H9 (cell line): ENCODE measurements around the gene SLC27A1. TPM values are rescaled to one million over a fixed set of nuclear protein-coding genes. Genes with fewer than 3 reads are reported as not detected.

Source experiments
- DNase-seq: peaks from one replicate; pipeline ENCODE4 v3.0.0-alpha.2; 2017
- H2AFZ ChIP-seq: one replicate; pipeline ENCODE4 v1.6.1; 2013; ENCODE audit warnings: mild to moderate bottlenecking, low read length, control low read depth, moderate library complexity
- H2AK5ac ChIP-seq: 2 replicates; pipeline ENCODE4 v1.6.1; 2013; ENCODE audit warnings: low read length, control low read depth, mixed read lengths; ENCODE audit not compliant: insufficient read length
- H2BK120ac ChIP-seq: one replicate; pipeline ENCODE4 v1.6.1; 2013; ENCODE audit warnings: low read depth, mild to moderate bottlenecking, low read length, control low read depth, inconsistent platforms; ENCODE audit not compliant: poor library complexity, severe bottlenecking
- H2BK12ac ChIP-seq: 2 replicates; pipeline ENCODE4 v1.6.1; 2013; ENCODE audit warnings: low read length, control low read depth, mixed read lengths, low read depth; ENCODE audit not compliant: insufficient read length
- H2BK15ac ChIP-seq: 2 replicates; pipeline ENCODE4 v1.6.1; 2013; ENCODE audit warnings: low read depth, low read length, control low read depth
- H2BK20ac ChIP-seq: one replicate; pipeline ENCODE4 v1.6.1; 2013; ENCODE audit warnings: low read depth, mild to moderate bottlenecking, low read length, control low read depth, inconsistent platforms; ENCODE audit not compliant: poor library complexity, severe bottlenecking
- H2BK5ac ChIP-seq: 2 replicates; pipeline ENCODE4 v1.6.1; 2013; ENCODE audit warnings: low read length, control low read depth, mixed read lengths; ENCODE audit not compliant: insufficient read length
- H3K14ac ChIP-seq: 2 replicates; pipeline ENCODE4 v1.6.1; 2013; ENCODE audit warnings: low read length, control low read depth; ENCODE audit not compliant: insufficient read depth
- H3K18ac ChIP-seq: 2 replicates; pipeline ENCODE4 v1.6.1; 2013; ENCODE audit warnings: low read depth, mild to moderate bottlenecking, mixed read lengths, low read length, control low read depth; ENCODE audit not compliant: insufficient read length
- H3K23ac ChIP-seq: 2 replicates; pipeline ENCODE4 v1.6.1; 2013; ENCODE audit warnings: low read length, control low read depth, mixed read lengths, low read depth; ENCODE audit not compliant: insufficient read length
- H3K23me2 ChIP-seq: 2 replicates; pipeline ENCODE4 v1.6.1; 2013; ENCODE audit warnings: low read depth, mild to moderate bottlenecking, mixed read lengths, low read length, control low read depth; ENCODE audit not compliant: insufficient read length, poor library complexity, severe bottlenecking
- H3K27ac ChIP-seq: 2 replicates; pipeline ENCODE4 v1.5.1; 2013; ENCODE audit warnings: low read length, control low read depth, mixed read lengths, low read depth; ENCODE audit not compliant: insufficient read length
- H3K27me3 ChIP-seq: 2 replicates; pipeline ENCODE4 v1.6.1; 2013; ENCODE audit warnings: low read length, control low read depth, inconsistent platforms; ENCODE audit not compliant: insufficient read depth
- H3K4ac ChIP-seq: 2 replicates; pipeline ENCODE4 v1.6.1; 2013; ENCODE audit warnings: low read depth, mild to moderate bottlenecking, control low read depth, inconsistent platforms, low read length, moderate library complexity
- H3K4me1 ChIP-seq: 2 replicates; pipeline ENCODE4 v1.6.1; 2013; ENCODE audit warnings: low read length, control low read depth, inconsistent platforms; ENCODE audit not compliant: insufficient read depth
- H3K4me2 ChIP-seq: 2 replicates; pipeline ENCODE4 v1.6.1; 2013; ENCODE audit warnings: low read length, control low read depth, mixed read lengths; ENCODE audit not compliant: insufficient read length, insufficient read depth
- H3K56ac ChIP-seq: 2 replicates; pipeline ENCODE4 v1.6.1; 2013; ENCODE audit warnings: low read depth, mild to moderate bottlenecking, mixed read lengths, low read length, control low read depth; ENCODE audit not compliant: insufficient read length
- H3K79me1 ChIP-seq: 2 replicates; pipeline ENCODE4 v1.6.1; 2013; ENCODE audit warnings: low read depth, mild to moderate bottlenecking, moderate library complexity, low read length, control low read depth, inconsistent platforms; ENCODE audit not compliant: insufficient read depth, poor library complexity, severe bottlenecking
- H3K79me2 ChIP-seq: 2 replicates; pipeline ENCODE4 v1.6.1; 2013; ENCODE audit warnings: low read length, control low read depth, inconsistent platforms; ENCODE audit not compliant: insufficient read depth
- H3K9ac ChIP-seq: 2 replicates; pipeline ENCODE4 v1.6.1; 2013; ENCODE audit warnings: low read length, control low read depth, mixed read lengths; ENCODE audit not compliant: insufficient read length; ENCODE audit errors: extremely low read depth
- H3K9me3 ChIP-seq: one replicate; pipeline ENCODE4 v1.6.1; 2013; ENCODE audit warnings: low read depth, low read length, inconsistent platforms; ENCODE audit not compliant: control insufficient read depth
- H3T11ph ChIP-seq: one replicate; pipeline ENCODE4 v1.6.1; 2013; ENCODE audit warnings: mild to moderate bottlenecking, low read length, control low read depth, inconsistent platforms
- H4K20me1 ChIP-seq: one replicate; pipeline ENCODE4 v1.6.1; 2013; ENCODE audit not compliant: control insufficient read depth, insufficient read length, insufficient read depth
- H4K5ac ChIP-seq: 2 replicates; pipeline ENCODE4 v1.6.1; 2013; ENCODE audit warnings: low read depth, mild to moderate bottlenecking, mixed read lengths, low read length, control low read depth; ENCODE audit not compliant: insufficient read length
- H4K8ac ChIP-seq: replicated peaks from 2 replicates; pipeline ENCODE4 v1.6.1; 2013; ENCODE audit warnings: low read length, control low read depth, mixed read lengths, low read depth; ENCODE audit not compliant: insufficient read length
- H4K91ac ChIP-seq: 2 replicates; pipeline ENCODE4 v1.6.1; 2013; ENCODE audit warnings: low read depth, mild to moderate bottlenecking, moderate library complexity, mixed read lengths, low read length, control low read depth; ENCODE audit not compliant: insufficient read length
- H3K27ac Mint-ChIP-seq, 3 experiments: 2 replicates in 2 of 3; 3 replicates in 1 of 3; pipeline ENCODE4 v1.8.0; 2020 to 2021; ENCODE audit warnings: mixed read lengths in 3 of 3, mild to moderate bottlenecking in 1 of 3, moderate library complexity in 1 of 3
- H3K27me3 Mint-ChIP-seq: 2 replicates; pipeline ENCODE4 v1.8.0; 2021; ENCODE audit warnings: low read depth, mild to moderate bottlenecking, moderate library complexity, mixed read lengths
- H3K36me3 Mint-ChIP-seq, 3 experiments: 2 replicates in 2 of 3; 3 replicates in 1 of 3; pipeline ENCODE4 v1.8.0; 2020 to 2021; ENCODE audit warnings: low read depth in 3 of 3, mixed read lengths in 3 of 3; ENCODE audit not compliant: insufficient read depth in 1 of 3
- H3K4me1 Mint-ChIP-seq, 2 experiments: 2 replicates each; pipeline ENCODE4 v1.8.0; 2020; ENCODE audit warnings: mixed read lengths in 2 of 2
- H3K4me3 Mint-ChIP-seq, 2 experiments: 2 replicates in 1 of 2; 3 replicates in 1 of 2; pipeline ENCODE4 v1.8.0; 2020 to 2021; ENCODE audit warnings: mild to moderate bottlenecking in 2 of 2, mixed read lengths in 2 of 2, moderate library complexity in 1 of 2
- H3K9me3 Mint-ChIP-seq, 2 experiments: 2 replicates in 1 of 2; 3 replicates in 1 of 2; pipeline ENCODE4 v1.8.0; 2020; ENCODE audit warnings: mild to moderate bottlenecking in 2 of 2, mixed read lengths in 2 of 2, moderate library complexity in 1 of 2
- WGBS: extraction: QIAGEN DNeasy Blood & Tissue Kit; methylation state at CpG from one replicate; pipeline ENCODE4 v1.1.7; 2013; ENCODE audit warnings: missing lambda C conversion rate, low lambda C conversion rate, mixed read lengths; ENCODE audit not compliant: insufficient read length; ENCODE audit errors: extremely low coverage; 5-methylcytosine and 5-hydroxymethylcytosine counted together
- total RNA-seq: library from RNA; stranded (reverse); gene quantifications from 2 replicates; pipeline ENCODE4 v1.2.1, GENCODE V29; 2021
- TF ChIP-seq, protein P1 (sequence below): fragments of 200-600 bp; sonication (generic); conservative IDR thresholded peaks from 3 replicates; pipeline ENCODE4 v1.8.0; 2021; ENCODE audit warnings: antibody characterized with exemption, mild to moderate bottlenecking

Gene SLC27A1
- total RNA-seq, 1 experiment from 2014 or later = 6.4 TPM

DNA sequence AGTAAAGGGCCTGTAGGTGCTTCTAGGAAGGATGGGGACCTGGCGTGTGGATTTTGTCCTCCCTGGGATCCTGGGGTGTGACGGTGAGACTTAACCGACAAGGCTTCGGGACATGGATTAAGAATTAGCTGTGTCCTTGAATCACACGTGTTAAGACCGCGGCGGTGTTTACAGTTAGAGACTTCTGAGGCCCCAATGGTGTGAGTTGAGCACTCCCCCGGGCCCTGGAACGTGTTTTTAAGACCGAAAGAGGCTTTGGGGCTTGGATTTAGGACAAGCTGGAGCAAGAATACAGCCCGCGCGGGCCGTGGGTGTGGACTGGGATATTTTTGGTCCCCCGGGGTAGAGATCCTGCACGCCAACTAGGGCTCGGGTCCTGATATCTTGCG is 1.2 kb upstream of the SLC27A1 start:
- Histone ChIP-seq H4K91ac (no peak overlapping the region), H3K56ac (no peak overlapping the region), H2BK15ac (no peak overlapping the region), H3K27me3 (peaks cover 5% of the 10 kb centered on the region; the same call in 1 of the 2 replicates), H4K20me1 (no peaks in the 10 kb centered on the region), H3K79me2 (no peaks in the 10 kb centered on the region), H3K23ac (no peak overlapping the region), H3K9me3 (no peaks in the 10 kb centered on the region), H3K27ac (no peak overlapping the region), H3K9ac (no peak overlapping the region), H4K8ac (no peak overlapping the region), H3K79me1 (no peaks in the 10 kb centered on the region), H3K4me1 (no peaks in the 10 kb centered on the region), H3K4ac (no peak overlapping the region), H2BK20ac (no peak overlapping the region), H2BK120ac (no peak overlapping the region), H3K18ac (no peak overlapping the region), H3K23me2 (peaks cover 17% of the 10 kb centered on the region), H2AK5ac (no peak overlapping the region), H2BK5ac (no peak overlapping the region), H3T11ph (no peak overlapping the region), H2BK12ac (no peak overlapping the region), H4K5ac (no peak overlapping the region), H3K14ac (no peak overlapping the region), H3K4me2 (peak overlapping the region; percentile 75), H2AFZ (no peak overlapping the region)
- TF ChIP-seq, protein P1, sequence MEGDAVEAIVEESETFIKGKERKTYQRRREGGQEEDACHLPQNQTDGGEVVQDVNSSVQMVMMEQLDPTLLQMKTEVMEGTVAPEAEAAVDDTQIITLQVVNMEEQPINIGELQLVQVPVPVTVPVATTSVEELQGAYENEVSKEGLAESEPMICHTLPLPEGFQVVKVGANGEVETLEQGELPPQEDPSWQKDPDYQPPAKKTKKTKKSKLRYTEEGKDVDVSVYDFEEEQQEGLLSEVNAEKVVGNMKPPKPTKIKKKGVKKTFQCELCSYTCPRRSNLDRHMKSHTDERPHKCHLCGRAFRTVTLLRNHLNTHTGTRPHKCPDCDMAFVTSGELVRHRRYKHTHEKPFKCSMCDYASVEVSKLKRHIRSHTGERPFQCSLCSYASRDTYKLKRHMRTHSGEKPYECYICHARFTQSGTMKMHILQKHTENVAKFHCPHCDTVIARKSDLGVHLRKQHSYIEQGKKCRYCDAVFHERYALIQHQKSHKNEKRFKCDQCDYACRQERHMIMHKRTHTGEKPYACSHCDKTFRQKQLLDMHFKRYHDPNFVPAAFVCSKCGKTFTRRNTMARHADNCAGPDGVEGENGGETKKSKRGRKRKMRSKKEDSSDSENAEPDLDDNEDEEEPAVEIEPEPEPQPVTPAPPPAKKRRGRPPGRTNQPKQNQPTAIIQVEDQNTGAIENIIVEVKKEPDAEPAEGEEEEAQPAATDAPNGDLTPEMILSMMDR = no peak
- no peaks in the 10 kb centered on the region; a peak in 1 of 7 replicates for H3K36me3 Mint-ChIP-seq
- H3K4me3 Mint-ChIP-seq = peak overlapping the region; percentile 87 to 95
- H3K9me3 Mint-ChIP-seq = no peaks in the 10 kb centered on the region; a peak in 2 of 5 replicates
- H3K27ac Mint-ChIP-seq = peak overlapping the region; percentile 96 to 99 (median 97); a peak in 6 of 7 replicates
- H3K27me3 Mint-ChIP-seq = peaks cover 41% of the 10 kb centered on the region
- WGBS = no CpG with 5 or more reads among the region's 19 CpGs
- peaks cover 19 to 28% of the 10 kb centered on the region in 2 experiments for H3K4me1 Mint-ChIP-seq
- DNase-seq = no peak
